ENCODE results near the gene ADAMTSL1.

Gene ADAMTSL1

DNA sequence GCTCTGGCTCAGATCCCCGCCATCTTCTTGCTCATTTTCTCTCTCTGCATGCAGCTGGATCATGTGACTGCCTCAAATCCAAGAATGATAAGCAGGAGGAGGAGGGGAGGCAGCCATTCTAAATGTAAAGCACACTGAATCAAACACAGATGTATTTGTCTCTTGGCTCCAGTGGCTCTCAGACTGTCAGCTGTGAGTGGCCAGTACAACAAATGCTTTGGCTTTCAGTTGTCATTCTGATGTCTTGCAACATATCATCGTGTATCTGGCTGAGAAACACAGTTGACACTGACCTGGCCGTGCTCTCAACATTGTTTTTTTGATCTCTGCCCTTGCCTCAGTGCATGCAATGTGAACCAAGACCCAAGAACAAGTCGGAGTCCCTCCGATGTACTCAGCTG is 233.1 kb downstream of the ADAMTSL1 start:
- no peak overlapping the region for H3K4me3 ChIP-seq (ENCODE audit: low read length)
- TF ChIP-seq, protein P1, sequence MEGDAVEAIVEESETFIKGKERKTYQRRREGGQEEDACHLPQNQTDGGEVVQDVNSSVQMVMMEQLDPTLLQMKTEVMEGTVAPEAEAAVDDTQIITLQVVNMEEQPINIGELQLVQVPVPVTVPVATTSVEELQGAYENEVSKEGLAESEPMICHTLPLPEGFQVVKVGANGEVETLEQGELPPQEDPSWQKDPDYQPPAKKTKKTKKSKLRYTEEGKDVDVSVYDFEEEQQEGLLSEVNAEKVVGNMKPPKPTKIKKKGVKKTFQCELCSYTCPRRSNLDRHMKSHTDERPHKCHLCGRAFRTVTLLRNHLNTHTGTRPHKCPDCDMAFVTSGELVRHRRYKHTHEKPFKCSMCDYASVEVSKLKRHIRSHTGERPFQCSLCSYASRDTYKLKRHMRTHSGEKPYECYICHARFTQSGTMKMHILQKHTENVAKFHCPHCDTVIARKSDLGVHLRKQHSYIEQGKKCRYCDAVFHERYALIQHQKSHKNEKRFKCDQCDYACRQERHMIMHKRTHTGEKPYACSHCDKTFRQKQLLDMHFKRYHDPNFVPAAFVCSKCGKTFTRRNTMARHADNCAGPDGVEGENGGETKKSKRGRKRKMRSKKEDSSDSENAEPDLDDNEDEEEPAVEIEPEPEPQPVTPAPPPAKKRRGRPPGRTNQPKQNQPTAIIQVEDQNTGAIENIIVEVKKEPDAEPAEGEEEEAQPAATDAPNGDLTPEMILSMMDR (conservative IDR thresholded peaks at IDR 0.05; ENCODE audit: low read depth, low read length), result no peak
- DNase-seq (ENCODE audit: low read depth), result no peak

DNA sequence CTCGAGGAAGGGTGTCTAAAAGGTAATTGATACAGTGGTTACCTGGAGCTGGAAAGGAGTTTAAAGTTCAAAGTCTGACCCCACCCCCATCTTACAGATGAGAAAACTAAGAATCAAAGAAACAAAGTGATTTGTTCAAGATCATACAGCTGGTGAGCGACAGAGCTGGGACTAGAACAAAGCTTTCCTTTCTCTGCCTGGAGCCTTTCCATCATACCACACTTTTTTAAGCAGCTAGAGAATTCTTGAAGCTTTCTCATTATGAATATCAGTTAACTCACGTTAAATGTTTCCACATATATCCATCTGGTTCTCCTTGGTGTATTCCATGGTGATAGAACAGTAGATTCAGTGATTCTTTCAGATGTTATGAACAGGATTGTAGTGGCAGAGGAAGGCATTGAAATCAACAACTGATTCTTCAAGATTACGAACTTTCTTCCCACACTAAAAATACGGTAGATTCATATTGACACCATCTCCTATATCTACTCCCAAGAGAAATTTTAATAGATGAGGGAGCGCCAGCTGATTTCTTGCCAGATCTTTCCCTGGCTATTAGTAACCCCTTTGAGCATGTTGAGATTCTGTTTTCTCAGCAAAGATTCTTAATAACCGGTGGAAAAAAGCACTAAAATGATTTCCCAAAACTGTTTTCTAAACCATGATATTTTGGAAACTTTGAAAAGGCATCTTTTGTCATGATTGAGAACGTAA is 233.7 kb downstream of the ADAMTSL1 start:
- DNase-seq (ENCODE audit: low read depth), result no peak
- no peak overlapping the region for H3K4me3 ChIP-seq (ENCODE audit: low read length)
- TF ChIP-seq, protein P1 (conservative IDR thresholded peaks at IDR 0.05; ENCODE audit: low read depth, low read length), result no peak

DNA sequence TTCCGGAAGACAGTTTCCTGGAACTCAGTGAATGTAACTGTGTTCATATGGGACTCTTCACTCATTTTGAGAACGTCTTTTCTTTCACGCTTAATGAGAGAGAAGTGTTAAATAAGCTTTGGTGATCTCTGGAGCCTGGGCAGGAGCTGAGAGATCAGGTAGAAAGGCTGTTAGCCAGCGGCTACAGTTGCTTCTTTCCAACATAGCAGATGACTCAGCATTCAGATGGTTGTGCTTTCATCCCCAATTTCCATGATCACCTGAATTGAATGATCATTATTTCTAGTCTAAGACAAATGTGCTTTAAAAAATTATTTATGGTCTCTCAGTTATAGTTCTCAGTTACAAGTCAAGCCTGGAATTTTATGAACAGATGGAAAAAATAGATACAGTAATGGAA is 234.5 kb downstream of the ADAMTSL1 start:
- TF ChIP-seq, protein P1 (conservative IDR thresholded peaks at IDR 0.05; ENCODE audit: low read depth, low read length), result no peak
- DNase-seq (ENCODE audit: low read depth), result no peak
- no peak overlapping the region for H3K4me3 ChIP-seq (ENCODE audit: low read length)

DNA sequence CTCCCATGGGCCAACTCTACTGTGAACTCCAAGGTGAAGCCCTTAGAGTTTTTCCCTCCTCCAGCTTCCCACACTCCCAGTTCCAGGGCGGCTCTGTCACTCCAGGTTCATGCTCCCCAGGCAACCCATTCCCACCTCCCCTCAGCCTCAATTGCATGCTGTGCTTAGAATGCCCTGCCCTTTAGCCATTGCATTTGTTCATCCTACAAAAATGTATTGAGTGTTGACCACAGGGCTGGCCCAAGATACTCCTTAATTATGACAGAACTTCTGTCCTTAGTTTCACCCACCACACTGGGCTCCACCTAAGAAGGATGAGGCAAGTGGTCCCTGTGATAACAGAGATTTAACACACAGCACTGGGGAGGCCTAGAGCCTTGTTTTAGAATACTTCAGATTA is 236.1 kb downstream of the ADAMTSL1 start:
- no peak overlapping the region for H3K4me3 ChIP-seq (ENCODE audit: low read length)
- TF ChIP-seq, protein P1 (conservative IDR thresholded peaks at IDR 0.05; ENCODE audit: low read depth, low read length), result no peak
- DNase-seq (ENCODE audit: low read depth), result no peak

DNA sequence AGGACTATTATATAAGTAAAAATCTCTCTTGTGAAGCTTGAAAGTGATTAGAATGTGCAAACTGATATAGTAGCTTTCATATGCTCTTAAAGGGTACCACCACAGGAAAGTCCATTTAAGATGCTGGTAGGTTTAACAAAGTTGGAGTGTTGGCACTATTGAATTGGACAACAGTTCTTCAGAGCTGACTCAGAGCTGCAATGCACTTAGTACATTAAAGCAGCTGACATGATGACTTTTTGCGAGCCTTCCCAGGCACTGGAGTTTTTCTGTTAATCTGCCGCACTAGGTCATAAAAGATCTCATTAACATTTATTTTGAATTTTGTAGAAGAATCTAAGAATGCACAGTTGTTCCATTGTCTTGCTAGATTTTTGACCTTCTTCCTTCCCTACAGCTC is 243.8 kb downstream of the ADAMTSL1 start:
- TF ChIP-seq, protein P1 (conservative IDR thresholded peaks at IDR 0.05; ENCODE audit: low read depth, low read length), result no peak
- no peak overlapping the region for H3K4me3 ChIP-seq (ENCODE audit: low read length)
- DNase-seq (ENCODE audit: low read depth), result no peak

DNA sequence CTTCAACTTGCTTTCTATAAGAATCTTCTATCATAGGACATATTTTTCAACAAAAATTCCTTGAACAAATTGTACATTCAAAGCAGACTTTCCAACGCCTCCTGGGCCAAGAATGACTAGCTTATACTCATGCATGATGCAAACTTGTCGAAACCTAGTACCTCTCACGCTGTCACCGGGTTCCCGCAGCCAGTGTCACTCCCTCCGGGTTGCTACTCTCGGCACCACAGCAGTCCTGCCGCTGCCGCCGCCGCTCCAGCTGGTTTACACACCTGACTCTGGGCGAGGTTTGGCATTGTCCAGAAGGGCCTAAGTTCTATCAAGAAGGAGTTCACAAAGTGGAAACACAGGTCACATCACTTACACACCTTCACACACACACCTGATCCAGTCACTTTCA is 244.4 kb downstream of the ADAMTSL1 start:
- TF ChIP-seq, protein P1 (conservative IDR thresholded peaks at IDR 0.05; ENCODE audit: low read depth, low read length), result no peak
- H3K4me3 ChIP-seq (ENCODE audit: low read length), result no peak overlapping the region
- DNase-seq (ENCODE audit: low read depth), result no peak

DNA sequence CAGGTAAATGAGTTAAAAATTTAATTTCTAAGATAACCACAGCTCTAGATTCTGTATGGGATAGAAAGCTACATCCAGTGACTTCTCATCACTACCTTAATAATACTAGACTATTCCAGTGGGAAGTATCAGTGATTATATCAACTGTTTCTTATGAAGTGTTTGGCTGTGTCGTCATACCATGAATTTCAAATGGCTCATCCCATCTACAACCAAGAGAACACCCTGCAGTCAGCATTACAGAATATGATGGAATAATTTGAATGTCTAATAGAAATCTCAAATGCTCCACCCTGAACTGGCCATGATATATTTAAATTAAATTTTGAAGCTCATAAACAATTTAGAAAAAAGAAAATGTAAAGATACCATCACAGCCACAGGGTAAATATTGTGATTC is 245.0 kb downstream of the ADAMTSL1 start:
- H3K4me3 ChIP-seq (ENCODE audit: low read length), result no peak overlapping the region
- no peak for DNase-seq (ENCODE audit: low read depth)
- TF ChIP-seq, protein P1 (conservative IDR thresholded peaks at IDR 0.05; ENCODE audit: low read depth, low read length), result no peak
